ENCODE measurements around the gene PLXNA1.

The PLXNA1 gene

GRCh38 chr3:126997455-126998038 is 14.6 kb downstream of the PLXNA1 start:
- no peak for FAIRE-seq
- no peak for TF ChIP-seq PAX5 (IDR thresholded peaks at IDR 0.05; ENCODE audit: insufficient read depth, low read length, severe bottlenecking)
- no peak for TF ChIP-seq POU2F2 (IDR thresholded peaks at IDR 0.05; ENCODE audit: low read depth, low read length)
- TF ChIP-seq TAF1 (IDR thresholded peaks at IDR 0.05; ENCODE audit: low read depth, low read length) = no peak

GRCh38 chr3:126998320-126998719 is 15.4 kb downstream of the PLXNA1 start:
- FAIRE-seq (no peak), DNase-seq (ENCODE audit: insufficient read length, low spot score) (no peak)
- no peak for TF ChIP-seq POU2F2 (IDR thresholded peaks at IDR 0.05; ENCODE audit: low read depth, low read length)

More at GRCh38 chr3:126997455-126998038, 14.6 kb downstream of the PLXNA1 start:
- no peak for DNase-seq (ENCODE audit: insufficient read length, low spot score)

- TF ChIP-seq TAF1 (IDR thresholded peaks at IDR 0.05; ENCODE audit: low read depth, low read length) = no peak
- no peak for TF ChIP-seq SPI1 (IDR thresholded peaks at IDR 0.05; ENCODE audit: low read depth, low read length)
- no peak for TF ChIP-seq POLR2AphosphoS5 (IDR thresholded peaks at IDR 0.05; ENCODE audit: low read depth, low read length)
- no peak for TF ChIP-seq POLR2A (IDR thresholded peaks at IDR 0.05; ENCODE audit: low read depth, low read length)
- TF ChIP-seq PAX5 (IDR thresholded peaks at IDR 0.05; ENCODE audit: insufficient read depth, low read length, severe bottlenecking) = no peak
- no peak for TF ChIP-seq POU2F2 (IDR thresholded peaks at IDR 0.05; ENCODE audit: low read depth, low read length)
- FAIRE-seq = no peak
- no peak for DNase-seq (ENCODE audit: insufficient read length, low spot score)
These were observed 15.8 kb downstream of the PLXNA1 start for GRCh38 chr3:126998728-126999127.

GRCh38 chr3:126999383-126999782 is 16.5 kb downstream of the PLXNA1 start:
- no peak for FAIRE-seq

GRCh38 chr3:127000119-127000518 is 17.2 kb downstream of the PLXNA1 start:
- DNase-seq (ENCODE audit: insufficient read length, low spot score) (no peak), FAIRE-seq (no peak)
- TF ChIP-seq POLR2A (IDR thresholded peaks at IDR 0.05; ENCODE audit: low read depth, low read length) = no peak
- TF ChIP-seq PAX5 (IDR thresholded peaks at IDR 0.05; ENCODE audit: insufficient read depth, low read length, severe bottlenecking) = no peak
- no peak for TF ChIP-seq TAF1 (IDR thresholded peaks at IDR 0.05; ENCODE audit: low read depth, low read length)
- no peak for TF ChIP-seq SPI1 (IDR thresholded peaks at IDR 0.05; ENCODE audit: low read depth, low read length)
- TF ChIP-seq POLR2AphosphoS5 (IDR thresholded peaks at IDR 0.05; ENCODE audit: low read depth, low read length) = no peak
- TF ChIP-seq POU2F2 (IDR thresholded peaks at IDR 0.05; ENCODE audit: low read depth, low read length) = no peak

More at GRCh38 chr3:126999383-126999782, 16.5 kb downstream of the PLXNA1 start:
- TF ChIP-seq POLR2A (IDR thresholded peaks at IDR 0.05; ENCODE audit: low read depth, low read length) (no peak), POU2F2 (IDR thresholded peaks at IDR 0.05; ENCODE audit: low read depth, low read length) (no peak), TAF1 (IDR thresholded peaks at IDR 0.05; ENCODE audit: low read depth, low read length) (no peak), PAX5 (IDR thresholded peaks at IDR 0.05; ENCODE audit: insufficient read depth, low read length, severe bottlenecking) (no peak), POLR2AphosphoS5 (IDR thresholded peaks at IDR 0.05; ENCODE audit: low read depth, low read length) (no peak), SPI1 (IDR thresholded peaks at IDR 0.05; ENCODE audit: low read depth, low read length) (no peak)
- DNase-seq (ENCODE audit: insufficient read length, low spot score) = no peak

GRCh38 chr3:127000761-127001160 is 17.8 kb downstream of the PLXNA1 start:
- FAIRE-seq (no peak), DNase-seq (ENCODE audit: insufficient read length, low spot score) (no peak)
- TF ChIP-seq PAX5 (IDR thresholded peaks at IDR 0.05; ENCODE audit: insufficient read depth, low read length, severe bottlenecking) (no peak), POU2F2 (IDR thresholded peaks at IDR 0.05; ENCODE audit: low read depth, low read length) (no peak), POLR2A (IDR thresholded peaks at IDR 0.05; ENCODE audit: low read depth, low read length) (no peak), TAF1 (IDR thresholded peaks at IDR 0.05; ENCODE audit: low read depth, low read length) (no peak), POLR2AphosphoS5 (IDR thresholded peaks at IDR 0.05; ENCODE audit: low read depth, low read length) (no peak), SPI1 (IDR thresholded peaks at IDR 0.05; ENCODE audit: low read depth, low read length) (no peak)

- FAIRE-seq = no peak
- DNase-seq (ENCODE audit: insufficient read length, low spot score) = no peak
- TF ChIP-seq POLR2AphosphoS5 (IDR thresholded peaks at IDR 0.05; ENCODE audit: low read depth, low read length) (no peak), POU2F2 (IDR thresholded peaks at IDR 0.05; ENCODE audit: low read depth, low read length) (no peak), SPI1 (IDR thresholded peaks at IDR 0.05; ENCODE audit: low read depth, low read length) (no peak), PAX5 (IDR thresholded peaks at IDR 0.05; ENCODE audit: insufficient read depth, low read length, severe bottlenecking) (no peak), TAF1 (IDR thresholded peaks at IDR 0.05; ENCODE audit: low read depth, low read length) (no peak), POLR2A (IDR thresholded peaks at IDR 0.05; ENCODE audit: low read depth, low read length) (no peak)
These were observed 18.7 kb downstream of the PLXNA1 start for GRCh38 chr3:127001486-127002194.

- DNase-seq (ENCODE audit: insufficient read length, low spot score) (no peak), FAIRE-seq (no peak)
- TF ChIP-seq POLR2A (IDR thresholded peaks at IDR 0.05; ENCODE audit: low read depth, low read length) (no peak), SPI1 (IDR thresholded peaks at IDR 0.05; ENCODE audit: low read depth, low read length) (no peak), POU2F2 (IDR thresholded peaks at IDR 0.05; ENCODE audit: low read depth, low read length) (no peak), PAX5 (IDR thresholded peaks at IDR 0.05; ENCODE audit: insufficient read depth, low read length, severe bottlenecking) (no peak), TAF1 (IDR thresholded peaks at IDR 0.05; ENCODE audit: low read depth, low read length) (no peak)
These were observed 19.6 kb downstream of the PLXNA1 start for GRCh38 chr3:127002195-127003174.

GRCh38 chr3:127003175-127003555 is 20.2 kb downstream of the PLXNA1 start:
- DNase-seq (ENCODE audit: insufficient read length, low spot score) (no peak), FAIRE-seq (no peak)
- TF ChIP-seq POLR2A (IDR thresholded peaks at IDR 0.05; ENCODE audit: low read depth, low read length) (no peak), PAX5 (IDR thresholded peaks at IDR 0.05; ENCODE audit: insufficient read depth, low read length, severe bottlenecking) (no peak), POU2F2 (IDR thresholded peaks at IDR 0.05; ENCODE audit: low read depth, low read length) (no peak), TAF1 (IDR thresholded peaks at IDR 0.05; ENCODE audit: low read depth, low read length) (no peak), POLR2AphosphoS5 (IDR thresholded peaks at IDR 0.05; ENCODE audit: low read depth, low read length) (no peak), SPI1 (IDR thresholded peaks at IDR 0.05; ENCODE audit: low read depth, low read length) (no peak)

Data from GM12891 (cell line).